MM.1S (cell line): Measurements from ENCODE around the gene SCD.
A peak's percentile ranks its signal among the peaks of the same experiment; 100 is the strongest.

Experiments used
- DNase-seq: peaks from one replicate; pipeline ENCODE4 v3.0.0-alpha.2; 2015
- H2AFZ ChIP-seq: fragments of 300-600 bp; sonication (generic); 2 replicates; pipeline ENCODE4 v1.6.0; 2016; ENCODE audit warnings: antibody characterized with exemption, low read length
- H3F3A ChIP-seq: fragments of 300-600 bp; sonication (generic); 2 replicates; pipeline ENCODE4 v1.6.1; 2016; ENCODE audit warnings: mild to moderate bottlenecking, antibody characterized with exemption, low read length, moderate library complexity, mixed read lengths; ENCODE audit not compliant: insufficient read depth
- H3K27ac ChIP-seq: fragments of 300-600 bp; sonication (generic); 2 replicates; pipeline ENCODE4 v1.5.1; 2016; ENCODE audit warnings: mild to moderate bottlenecking, low read length
- H3K27me3 ChIP-seq: fragments of 300-600 bp; sonication (generic); replicated peaks from 2 replicates; pipeline ENCODE4 v1.6.0; 2016; ENCODE audit warnings: low read length; ENCODE audit not compliant: insufficient read depth
- H3K36me3 ChIP-seq: fragments of 300-600 bp; sonication (generic); replicated peaks from 2 replicates; pipeline ENCODE4 v1.6.1; 2016; ENCODE audit warnings: mild to moderate bottlenecking, low read length, mixed read lengths; ENCODE audit not compliant: insufficient read depth
- H3K4me1 ChIP-seq: fragments of 300-600 bp; sonication (generic); 2 replicates; pipeline ENCODE4 v1.6.1; 2016; ENCODE audit warnings: low read length, mixed read lengths
- H3K4me2 ChIP-seq: fragments of 300-600 bp; sonication (generic); 2 replicates; pipeline ENCODE4 v1.6.0; 2016; ENCODE audit warnings: low read depth, low read length
- H3K4me3 ChIP-seq: fragments of 300-600 bp; sonication (generic); 2 replicates; pipeline ENCODE4 v1.5.1; 2016; ENCODE audit warnings: low read length, mixed read lengths
- H3K79me2 ChIP-seq: fragments of 300-600 bp; sonication (generic); 2 replicates; pipeline ENCODE4 v1.6.1; 2016; ENCODE audit warnings: mixed run types, low read length, mixed read lengths
- H3K9ac ChIP-seq: fragments of 300-600 bp; sonication (generic); 2 replicates; pipeline ENCODE4 v1.6.1; 2016; ENCODE audit warnings: low read length, mixed read lengths
- H3K9me2 ChIP-seq: fragments of 300-600 bp; sonication (generic); replicated peaks from 2 replicates; pipeline ENCODE4 v1.6.1; 2016; ENCODE audit warnings: mild to moderate bottlenecking, low read length, mixed read lengths; ENCODE audit not compliant: insufficient read depth
- H3K9me3 ChIP-seq: fragments of 300-600 bp; sonication (generic); replicated peaks from 2 replicates; pipeline ENCODE4 v1.6.1; 2016; ENCODE audit warnings: mild to moderate bottlenecking, low read length, mixed read lengths; ENCODE audit not compliant: insufficient read depth
- H4K20me1 ChIP-seq: fragments of 300-600 bp; sonication (generic); 2 replicates; pipeline ENCODE4 v1.6.1; 2016; ENCODE audit warnings: mild to moderate bottlenecking, low read length, moderate library complexity, mixed read lengths; ENCODE audit not compliant: insufficient read depth
- EZH2 ChIP-seq: fragments of 300-600 bp; sonication (generic); optimal IDR thresholded peaks from 2 replicates; pipeline ENCODE3; 2017; ENCODE audit warnings: low read depth, mild to moderate bottlenecking, antibody characterized with exemption, low read length, mixed read lengths
- EZH2phosphoT487 ChIP-seq: fragments of 300-600 bp; sonication (generic); IDR thresholded peaks from 2 replicates; pipeline ENCODE4 v1.6.1; 2018; ENCODE audit warnings: antibody characterized with exemption, low read length
- TF ChIP-seq, protein P1 (sequence below): fragments of 300-600 bp; sonication (generic); IDR thresholded peaks from 2 replicates; pipeline ENCODE4 v1.5.1; 2016; ENCODE audit warnings: antibody characterized with exemption, low read length, mixed read lengths

Gene SCD

DNA sequence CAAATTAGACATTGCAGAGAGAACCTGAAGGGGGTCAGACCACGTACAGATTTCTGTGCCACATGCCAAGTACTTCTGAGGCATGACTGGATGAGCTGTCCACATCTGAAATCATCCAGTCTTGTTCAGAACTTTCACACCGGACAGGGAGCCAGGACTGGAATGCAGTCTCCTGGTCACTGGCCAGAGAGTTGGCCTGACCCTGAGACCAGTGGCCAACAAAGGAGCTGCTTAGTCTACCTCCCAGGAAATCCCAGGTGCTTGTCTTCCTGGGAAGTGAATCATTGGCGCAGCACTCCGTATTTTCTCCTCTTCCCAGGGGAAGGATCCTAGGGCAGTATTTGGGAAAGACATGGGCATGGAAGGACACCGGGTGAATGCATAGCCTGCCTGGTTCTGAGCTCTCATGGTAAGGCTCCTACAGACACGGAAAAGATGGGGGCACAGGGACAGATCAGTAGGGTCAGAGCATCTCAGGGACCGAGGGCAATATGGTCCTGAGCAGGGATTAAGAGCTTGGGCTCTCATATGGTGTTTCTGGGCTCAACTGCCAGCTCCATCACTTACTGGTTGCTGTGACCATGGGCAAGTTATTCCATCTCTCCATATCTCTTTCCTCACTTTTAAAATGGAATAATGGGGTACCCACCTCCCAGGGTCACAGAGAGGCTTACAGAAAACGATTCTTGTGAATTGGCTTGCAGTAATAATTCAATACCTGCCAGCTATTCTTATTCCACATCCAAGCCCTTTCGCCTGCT is 1.3 kb upstream of the SCD start:
- Histone ChIP-seq H4K20me1 (peaks cover 17% of the 10 kb centered on the region; the same call in 1 of the 2 replicates), H3F3A (no peaks in the 10 kb centered on the region), H3K79me2 (peaks cover 38% of the 10 kb centered on the region), H3K9me3 (no peaks in the 10 kb centered on the region), H3K27ac (no peak overlapping the region), H2AFZ (peak overlapping the region; percentile 37), H3K4me1 (peaks cover 23% of the 10 kb centered on the region), H3K36me3 (peaks cover 13% of the 10 kb centered on the region), H3K27me3 (no peaks in the 10 kb centered on the region), H3K9me2 (no peaks in the 10 kb centered on the region), H3K4me2 (peak overlapping the region; percentile 68), H3K4me3 (peak overlapping the region; percentile 99), H3K9ac (peak overlapping the region; percentile 58; the same call in 1 of the 2 replicates)
- TF ChIP-seq EZH2phosphoT487 (no peak), EZH2 (no peak)
- TF ChIP-seq, protein P1, sequence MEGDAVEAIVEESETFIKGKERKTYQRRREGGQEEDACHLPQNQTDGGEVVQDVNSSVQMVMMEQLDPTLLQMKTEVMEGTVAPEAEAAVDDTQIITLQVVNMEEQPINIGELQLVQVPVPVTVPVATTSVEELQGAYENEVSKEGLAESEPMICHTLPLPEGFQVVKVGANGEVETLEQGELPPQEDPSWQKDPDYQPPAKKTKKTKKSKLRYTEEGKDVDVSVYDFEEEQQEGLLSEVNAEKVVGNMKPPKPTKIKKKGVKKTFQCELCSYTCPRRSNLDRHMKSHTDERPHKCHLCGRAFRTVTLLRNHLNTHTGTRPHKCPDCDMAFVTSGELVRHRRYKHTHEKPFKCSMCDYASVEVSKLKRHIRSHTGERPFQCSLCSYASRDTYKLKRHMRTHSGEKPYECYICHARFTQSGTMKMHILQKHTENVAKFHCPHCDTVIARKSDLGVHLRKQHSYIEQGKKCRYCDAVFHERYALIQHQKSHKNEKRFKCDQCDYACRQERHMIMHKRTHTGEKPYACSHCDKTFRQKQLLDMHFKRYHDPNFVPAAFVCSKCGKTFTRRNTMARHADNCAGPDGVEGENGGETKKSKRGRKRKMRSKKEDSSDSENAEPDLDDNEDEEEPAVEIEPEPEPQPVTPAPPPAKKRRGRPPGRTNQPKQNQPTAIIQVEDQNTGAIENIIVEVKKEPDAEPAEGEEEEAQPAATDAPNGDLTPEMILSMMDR, result no peak
- DNase-seq, result no peak

DNA sequence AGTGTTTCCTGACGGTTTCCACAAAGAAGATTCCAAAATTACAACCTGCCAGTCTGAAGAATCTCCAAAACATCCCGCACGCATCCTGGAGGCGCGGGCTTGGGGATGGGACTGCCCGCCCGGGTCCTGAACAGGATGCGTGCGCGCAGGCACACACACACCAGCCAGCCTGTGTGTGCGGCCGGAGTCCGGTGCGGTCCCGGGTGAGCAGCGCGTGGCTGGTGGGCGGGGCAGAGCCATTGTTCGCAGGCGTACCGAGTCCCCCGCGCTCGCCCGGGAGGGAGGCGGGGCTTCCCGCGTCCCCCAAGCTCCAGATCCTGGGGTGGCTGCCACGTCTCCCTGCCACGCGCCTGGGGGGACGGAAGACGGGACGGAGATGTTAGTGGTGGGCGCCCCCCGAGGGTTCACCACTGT is 675 bp upstream of the SCD start:
- H3K9me3 ChIP-seq, result no peaks in the 10 kb centered on the region
- peak overlapping the region; percentile 20; the same call in 1 of the 2 replicates for H3K27ac ChIP-seq
- no peaks in the 10 kb centered on the region for H3F3A ChIP-seq
- peak overlapping the region; percentile 58; the same call in 1 of the 2 replicates for H3K9ac ChIP-seq
- H2AFZ ChIP-seq, result peak overlapping the region; percentile 37
- peak; percentile 65 for DNase-seq
- H3K4me1 ChIP-seq, result peaks cover 19% of the 10 kb centered on the region
- TF ChIP-seq, protein P1, result no peak
- TF ChIP-seq EZH2phosphoT487 (no peak), EZH2 (no peak)
- H3K4me2 ChIP-seq, result peak overlapping the region; percentile 68
- peak overlapping the region; percentile 99 for H3K4me3 ChIP-seq
- no peaks in the 10 kb centered on the region for H3K27me3 ChIP-seq
- H3K9me2 ChIP-seq, result no peaks in the 10 kb centered on the region
- H3K79me2 ChIP-seq, result peaks cover 44% of the 10 kb centered on the region
- H3K36me3 ChIP-seq, result peaks cover 17% of the 10 kb centered on the region
- H4K20me1 ChIP-seq, result peaks cover 18% of the 10 kb centered on the region; the same call in 1 of the 2 replicates

DNA sequence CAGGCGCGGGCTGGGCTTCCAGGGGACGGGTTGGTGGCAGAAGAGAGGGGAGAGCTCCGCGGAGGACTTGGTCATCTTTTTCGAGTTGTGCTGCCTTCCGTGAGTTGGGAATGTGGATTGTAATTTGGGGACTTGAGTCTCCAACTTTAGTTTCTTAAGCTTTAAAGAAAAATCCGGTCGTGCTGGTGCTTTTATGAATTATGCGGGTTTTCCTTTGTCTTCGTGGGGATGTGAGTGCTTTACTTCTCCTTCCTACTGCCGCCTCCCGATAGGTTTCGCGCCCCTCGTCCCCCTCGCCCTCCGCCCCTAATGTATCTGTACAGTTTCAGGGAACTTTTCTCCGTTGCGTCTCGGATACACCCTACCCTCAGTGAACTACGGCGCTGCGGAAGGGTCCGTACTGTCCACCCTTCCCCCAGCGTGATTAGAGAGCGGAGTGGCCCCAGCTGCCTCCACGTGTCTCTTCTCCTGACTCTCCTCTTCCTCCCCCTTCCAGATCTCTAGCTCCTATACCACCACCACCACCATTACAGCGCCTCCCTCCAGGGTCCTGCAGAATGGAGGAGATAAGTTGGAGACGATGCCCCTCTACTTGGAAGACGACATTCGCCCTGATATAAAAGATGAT is 649 bp downstream of the SCD start:
- H2AFZ ChIP-seq, result peak overlapping the region; percentile 47

More for the DNA sequence above, 649 bp downstream of the SCD start:
- H3K36me3 ChIP-seq, result peaks cover 28% of the 10 kb centered on the region
- H3K4me2 ChIP-seq, result peak overlapping the region; percentile 73
- peak overlapping the region; percentile 83 for H3K9ac ChIP-seq
- H3K9me3 ChIP-seq, result no peaks in the 10 kb centered on the region
- TF ChIP-seq EZH2phosphoT487 (no peak), EZH2 (no peak)
- TF ChIP-seq, protein P1, result no peak
- no peaks in the 10 kb centered on the region for H3K9me2 ChIP-seq
- no peaks in the 10 kb centered on the region for H3K27me3 ChIP-seq
- H3K79me2 ChIP-seq, result peaks cover 58% of the 10 kb centered on the region
- H3K4me1 ChIP-seq, result peaks cover 19% of the 10 kb centered on the region
- H3F3A ChIP-seq, result no peaks in the 10 kb centered on the region
- peak overlapping the region; percentile 99 for H3K4me3 ChIP-seq
- H3K27ac ChIP-seq, result no peak overlapping the region
- peaks cover 18% of the 10 kb centered on the region; the same call in 1 of the 2 replicates for H4K20me1 ChIP-seq
- no peak for DNase-seq
